ENCODE data around the gene AP4S1.
A peak's percentile ranks its signal among the peaks of the same experiment; 100 is the strongest.
"Not testable (repeated sequence)": the region's sequence is repeated elsewhere in the genome, so short reads cannot be mapped to it uniquely, and the experiment has no call there.

AP4S1 gene

GRCh38 chr14:31009836-31010574 lies 15.4 kb upstream of the AP4S1 start:
- no peak for DNase-seq

- no peak for DNase-seq
Observed at GRCh38 chr14:31010935-31011334, 14.5 kb upstream of the AP4S1 start.

- DNase-seq: no peak
Observed at GRCh38 chr14:31013841-31014240, 11.6 kb upstream of the AP4S1 start.

GRCh38 chr14:31018057-31018645 lies 7.3 kb upstream of the AP4S1 start:
- DNase-seq: no peak

DNA sequence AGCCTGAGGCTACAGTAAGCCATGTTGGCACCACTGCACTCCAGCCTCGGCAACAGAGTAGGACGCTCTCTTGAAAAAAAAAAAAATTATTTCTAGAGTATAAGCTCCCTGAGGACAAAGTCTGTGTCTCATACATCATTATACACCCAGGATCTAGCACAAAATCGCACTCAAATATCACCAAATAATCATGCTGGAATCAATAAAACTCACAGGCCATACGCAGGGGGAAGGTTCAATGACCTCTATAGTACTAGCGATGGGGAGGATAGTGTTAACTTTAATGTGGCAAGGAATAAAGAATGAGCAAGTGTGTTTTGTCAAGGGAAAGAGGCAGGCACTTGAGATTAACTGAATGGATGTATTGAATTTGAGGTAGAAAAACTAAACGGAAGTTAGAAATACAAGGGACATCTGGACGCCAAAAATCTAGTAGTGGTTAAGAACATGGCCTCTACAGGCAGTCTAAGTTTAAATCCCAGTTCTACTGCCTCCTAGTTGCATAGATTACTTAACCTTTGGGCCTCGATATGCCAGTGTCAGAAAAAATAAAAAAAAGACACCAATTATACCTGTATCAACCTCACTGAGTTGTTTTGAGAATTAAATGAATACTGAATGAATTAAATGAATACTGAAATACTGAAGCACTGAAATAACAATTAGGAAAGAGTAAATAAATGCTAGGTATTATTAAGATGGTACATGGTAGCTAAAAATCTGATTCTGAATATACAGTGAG lies 4.4 kb upstream of the AP4S1 start:
- DNase-seq: no peak

- DNase-seq: no peak
Observed at GRCh38 chr14:31021576-31021949, 3.9 kb upstream of the AP4S1 start.

DNA sequence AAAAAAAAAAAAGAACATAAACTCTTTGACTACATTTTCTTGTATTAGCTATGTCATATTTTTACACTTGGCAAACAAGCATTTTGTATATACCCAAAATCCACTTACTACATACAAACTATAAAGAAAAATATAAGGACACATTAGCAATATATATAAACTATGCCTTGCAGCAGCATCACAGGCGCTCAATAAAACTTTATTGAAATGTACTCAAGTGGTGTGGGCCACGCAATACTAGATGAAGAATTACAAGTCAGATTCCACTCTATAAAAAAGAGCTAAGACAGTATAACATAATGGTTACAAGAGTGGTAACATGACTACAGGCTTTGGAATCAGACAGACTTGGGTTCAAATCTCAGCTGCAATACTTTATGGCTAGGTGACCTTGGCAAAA lies 3.1 kb upstream of the AP4S1 start:
- DNase-seq: no peak

DNA sequence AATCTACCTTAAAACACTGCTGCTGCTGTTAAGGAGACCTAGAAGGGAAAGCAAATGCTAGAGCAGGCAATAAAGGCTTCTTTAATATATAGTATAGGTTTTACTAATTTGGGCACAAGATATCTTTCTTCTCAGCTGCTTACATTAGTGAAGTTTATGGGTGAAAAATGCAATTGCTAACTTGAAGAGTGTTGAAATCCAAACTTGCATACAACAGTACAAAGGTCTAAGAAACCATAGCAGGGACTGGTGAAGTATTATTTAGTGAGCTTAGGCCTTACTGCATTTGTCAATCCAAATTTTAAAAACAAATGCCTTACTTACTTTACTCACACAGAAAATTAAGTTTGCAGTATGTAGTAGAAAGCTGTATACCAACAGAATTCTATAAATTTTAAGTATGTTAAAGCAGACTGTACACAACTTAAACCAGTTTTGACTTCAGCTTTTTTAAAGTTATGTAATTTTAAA lies 1.4 kb upstream of the AP4S1 start:
- DNase-seq: no peak

DNA sequence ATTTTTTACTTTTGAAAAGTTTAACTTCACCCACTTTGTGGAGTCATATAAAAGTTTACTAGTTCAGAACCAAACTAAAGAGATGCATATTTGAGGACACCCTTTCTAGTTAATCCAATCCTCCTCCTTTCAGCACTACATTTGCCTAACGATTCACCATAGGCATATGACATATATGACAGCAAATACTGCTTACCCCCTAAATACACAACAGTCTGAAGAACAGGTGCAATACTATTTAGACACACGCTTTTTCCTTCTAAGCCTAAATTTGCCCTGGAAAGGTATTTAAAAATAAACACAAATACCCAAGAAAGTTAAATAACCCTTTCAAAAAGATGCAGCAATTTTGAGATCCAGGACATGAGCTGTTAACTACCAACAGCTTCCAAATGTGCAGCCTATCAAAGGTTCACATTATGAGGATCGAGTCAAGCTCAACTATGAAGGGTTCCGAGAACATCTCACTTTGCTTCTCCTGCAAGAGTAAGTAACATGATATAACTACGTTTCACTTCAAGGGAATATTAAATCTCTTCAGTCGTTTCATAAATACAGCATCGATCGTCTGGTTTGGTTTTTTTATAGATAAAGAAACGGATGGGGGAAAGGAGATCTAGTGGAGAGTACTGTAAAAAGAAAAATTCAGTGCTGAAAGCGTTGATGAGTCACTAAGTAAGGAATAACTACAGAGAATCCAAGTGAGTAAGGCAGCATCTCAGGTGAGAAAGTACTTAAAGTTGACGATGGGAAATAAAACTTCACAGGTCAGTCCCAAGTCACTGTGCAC lies 677 bp upstream of the AP4S1 start:
- no peak for DNase-seq

DNA sequence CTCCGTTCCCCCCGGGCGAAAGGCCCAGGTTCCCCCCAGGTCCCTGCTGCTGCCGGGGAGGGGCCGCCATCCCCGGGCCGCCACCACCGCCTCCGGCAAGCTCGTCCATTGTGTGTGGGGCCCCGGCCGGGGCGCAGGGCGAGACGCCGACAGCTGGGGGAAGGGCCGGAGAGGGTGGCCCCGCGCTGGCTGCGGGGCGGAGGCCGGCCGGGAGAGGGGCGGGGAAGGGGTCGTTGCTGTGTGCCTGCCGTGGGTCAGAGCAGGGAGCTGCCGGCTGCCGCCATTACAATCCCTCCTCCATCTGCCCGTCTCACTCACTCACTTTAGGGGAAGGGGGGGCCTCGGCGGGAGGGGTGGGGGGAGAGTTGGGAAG lies 614 bp downstream of the AP4S1 start, which contains the start of gene STRN3:
STRN3 (minus strand) TSS at position 303 of the 373 bp plus-strand sequence; CDS start at position 109, 194 bp downstream.
- no peak for DNase-seq

- peak; percentile 91 for DNase-seq
Observed at GRCh38 chr14:31026450-31027235, 1.2 kb downstream of the AP4S1 start.

- DNase-seq: no peak
Observed at GRCh38 chr14:31027847-31028246, 2.4 kb downstream of the AP4S1 start.

DNA sequence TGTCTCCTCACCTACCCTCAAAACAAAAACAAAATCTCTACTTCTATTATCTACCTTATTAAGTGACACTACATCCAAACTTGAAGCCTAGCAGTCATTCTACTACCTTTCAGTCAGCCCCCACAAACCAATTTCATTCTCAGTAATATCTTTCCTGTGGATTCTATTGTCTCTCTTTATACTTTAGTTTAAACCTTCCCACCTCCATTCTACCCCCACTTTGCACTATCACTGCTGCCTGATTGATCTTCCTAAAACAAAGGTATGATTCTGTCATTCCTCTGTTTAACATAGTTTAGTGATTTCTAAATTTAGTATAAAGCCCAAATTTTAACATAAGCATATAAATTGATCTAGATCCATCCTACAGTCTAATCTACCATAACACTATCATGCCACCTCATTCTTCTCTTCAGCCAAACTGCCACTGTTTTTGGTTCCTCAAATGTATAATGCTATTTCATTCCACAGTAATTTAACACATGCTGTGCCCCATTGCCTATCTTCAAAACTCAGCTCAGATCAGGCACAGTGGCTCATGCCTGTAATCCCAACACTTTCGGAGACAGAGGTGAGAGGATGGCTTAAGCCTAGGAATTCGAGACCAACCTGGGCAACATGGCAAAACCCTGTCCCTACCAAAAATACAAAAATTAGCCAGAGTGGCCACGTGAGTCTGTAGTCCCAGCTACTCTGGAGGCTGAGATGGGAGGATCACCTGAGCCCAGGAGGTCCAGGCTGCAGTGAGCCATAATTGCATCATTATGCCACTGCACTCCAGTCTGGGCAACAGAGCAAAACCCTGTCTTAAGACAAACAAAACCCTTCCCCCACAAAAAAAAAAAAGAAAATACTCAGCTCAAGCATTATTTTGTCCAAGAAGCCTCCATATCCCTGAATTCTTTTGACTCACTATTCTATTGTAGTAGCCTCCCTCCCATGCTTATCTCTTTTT lies 3.8 kb downstream of the AP4S1 start:
- DNase-seq: no peak

GRCh38 chr14:31030469-31030868 lies 5.0 kb downstream of the AP4S1 start:
- DNase-seq: no peak

GRCh38 chr14:31036552-31036951 lies 11.1 kb downstream of the AP4S1 start:
- DNase-seq: no peak

GRCh38 chr14:31037709-31038221 lies 12.3 kb downstream of the AP4S1 start:
- DNase-seq: no peak

DNA sequence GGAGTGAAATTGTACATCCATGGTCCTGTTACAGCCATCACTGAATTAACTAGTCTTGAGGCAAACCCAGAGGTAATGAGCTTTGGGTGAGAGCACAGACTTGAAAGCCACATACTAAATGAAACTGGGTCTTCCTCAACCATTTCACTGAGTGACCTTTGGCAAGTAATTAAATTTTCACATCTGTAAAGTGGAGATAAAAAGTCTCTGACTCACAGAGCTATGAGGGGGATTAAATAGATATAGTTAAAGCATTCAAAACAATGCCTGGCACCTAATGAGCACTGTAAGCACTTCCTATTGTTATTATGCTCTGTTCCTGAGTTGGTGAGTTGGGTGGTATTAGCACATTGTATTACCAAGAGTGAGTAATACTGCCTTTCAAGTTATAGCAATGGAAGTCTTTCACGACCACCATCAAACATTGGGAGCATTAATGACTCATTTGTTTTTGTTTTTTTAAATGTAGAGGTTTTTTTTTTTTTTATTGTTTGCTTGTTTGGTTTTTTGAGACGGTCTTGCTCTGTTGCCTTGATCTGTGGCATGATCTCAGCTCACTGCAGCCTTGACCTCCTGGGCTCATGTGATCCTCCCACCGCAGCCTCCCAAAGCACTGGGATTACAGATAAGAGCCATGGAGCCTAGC lies 13.2 kb downstream of the AP4S1 start:
- no peak for DNase-seq

DNA sequence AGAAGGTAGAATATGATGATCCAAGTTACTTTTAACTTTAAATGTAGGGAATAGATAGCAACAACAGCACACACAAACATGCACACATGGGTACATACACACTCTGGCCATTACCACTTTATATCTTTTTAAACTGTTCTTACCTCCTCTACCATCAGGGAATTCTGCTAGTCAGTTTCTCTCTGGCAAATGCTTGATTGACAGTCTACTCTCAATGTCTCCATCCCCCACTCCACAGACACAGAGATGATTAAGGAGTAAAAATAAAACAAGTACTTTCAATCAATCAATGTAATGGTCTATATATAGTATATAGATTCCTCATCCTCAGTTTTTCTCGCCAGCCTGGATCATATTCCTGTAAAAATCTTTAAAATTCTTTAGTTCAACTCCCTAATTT lies 16.9 kb downstream of the AP4S1 start:
- DNase-seq: no peak

DNA sequence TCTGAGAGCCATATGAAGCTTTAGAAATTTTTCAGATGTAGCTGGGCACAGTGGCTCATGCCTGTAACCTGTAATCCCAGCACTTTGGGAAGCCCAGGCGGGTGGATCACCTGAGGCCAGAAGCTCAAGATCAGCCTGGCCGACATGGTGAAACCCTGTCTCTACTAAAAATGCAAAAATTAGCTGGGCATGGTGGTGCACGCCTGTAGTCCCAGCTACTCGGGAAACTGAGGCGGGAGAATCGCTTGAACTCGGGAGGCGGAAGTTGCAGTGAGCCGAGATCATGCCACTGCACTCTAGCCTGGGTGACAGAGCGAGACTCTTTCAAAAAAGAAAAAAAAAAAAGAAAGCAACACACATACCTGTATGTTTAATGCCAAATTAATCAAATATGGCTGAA lies 17.4 kb downstream of the AP4S1 start:
- not testable (repeated sequence) for DNase-seq

DNA sequence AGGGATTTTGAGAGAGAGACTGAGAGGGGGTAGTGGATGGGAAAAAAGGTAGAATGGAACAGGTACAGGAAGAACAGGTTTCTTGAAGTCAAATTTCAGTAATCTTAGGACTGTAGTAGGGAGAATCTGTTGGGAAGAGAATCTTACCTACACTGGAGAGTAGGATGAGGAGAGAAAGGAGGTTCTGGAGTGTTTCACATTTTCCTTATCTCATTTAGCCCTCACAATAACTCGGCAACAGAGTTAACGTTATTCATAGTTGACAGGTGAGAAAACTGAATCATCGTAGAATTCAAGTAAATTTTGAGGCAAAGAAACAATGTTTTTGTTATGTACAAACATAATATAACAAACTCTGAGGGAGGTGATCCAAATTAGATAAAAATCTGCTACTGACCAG lies 17.9 kb downstream of the AP4S1 start:
- DNase-seq: no peak
